ENCODE data around the gene CDK5. TPM values are rescaled to one million over a fixed set of nuclear protein-coding genes. Genes with fewer than 3 reads are reported as not detected.

The CDK5 gene
- total and polyA plus RNA-seq, 9 of the 15 experiments (the other 6 are each of a cell fraction or from before 2014, with no cell fraction given) = 3.2 to 38.0 (median 27.5) TPM

GRCh38 chr7:151061213-151062110 is 3.8 kb upstream of the CDK5 start (continued):
- TF ChIP-seq ZBTB40 (IDR thresholded peaks at IDR 0.05) = 0 out of 2 replicates have a peak, but pooled peaks have one; percentile 59
- TF ChIP-seq ZBTB40 (CRISPR knock-in tag; IDR thresholded peaks at IDR 0.05) = no peak
- TF ChIP-seq ZNF655 (CRISPR knock-in tag; IDR thresholded peaks at IDR 0.05) = no peak
- no peak for TF ChIP-seq ZNF707 (CRISPR knock-in tag; conservative IDR thresholded peaks at IDR 0.05)
- peak; percentile 52 for TF ChIP-seq NCOA4 (IDR thresholded peaks at IDR 0.05; ENCODE audit: partially characterized antibody)
- no peak for TF ChIP-seq PCBP2 (IDR thresholded peaks at IDR 0.05; ENCODE audit: low read depth, low read length, poor library complexity, severe bottlenecking)

All from K562 (cell line).